OCI-M2 (cell line): ENCODE measurements around the gene GRIA2.

Experiments used
- DNase-seq: peaks from one replicate; lab custom pipeline; 2025; ENCODE audit not compliant: unreplicated experiment; lab: John Stamatoyannopoulos, UW

Gene GRIA2

GRCh38 chr4:157363360-157363759 is 142.8 kb downstream of the GRIA2 start:
- no peak for DNase-seq

- DNase-seq, result no peak
Measured at GRCh38 chr4:157372154-157372553, 151.6 kb downstream of the GRIA2 start.

- DNase-seq, result no peak
Measured at GRCh38 chr4:157372567-157372966, 152.0 kb downstream of the GRIA2 start.

GRCh38 chr4:157389741-157390140 is 169.2 kb downstream of the GRIA2 start:
- no peak for DNase-seq

- DNase-seq, result no peak
Measured at GRCh38 chr4:157405070-157405469, 184.5 kb downstream of the GRIA2 start.
